Thoracic aorta (tissue), 2 donors: ENCODE data around the gene SLC35E4. TPM values are rescaled to one million over a fixed set of nuclear protein-coding genes. Genes with fewer than 3 reads are reported as not detected.

ENCODE experiments used
- ATAC-seq: fragments of 150-250 bp; one replicate; pipeline ENCODE4 v1.8.0; 2017; ENCODE audit warnings: low read depth; ENCODE audit not compliant: insufficient number of reproducible peaks, low FRiP score
- DNase-seq: peaks from one replicate; pipeline ENCODE4 v3.0.0-alpha.2; 2020; ENCODE audit warnings: low spot score
- H3K27ac ChIP-seq, 2 donors: fragments of 200-600 bp; sonication (generic); 1 replicate in 1 of 2; 2 replicates in 1 of 2; pipeline ENCODE4 v1.5.1; 2016; ENCODE audit warnings: mild to moderate bottlenecking in 2 of 2, moderate library complexity in 2 of 2
- H3K27me3 ChIP-seq: fragments of 200-600 bp; sonication (generic); replicated peaks from 2 replicates; pipeline ENCODE4 v1.6.0; 2016; ENCODE audit warnings: mild to moderate bottlenecking; ENCODE audit not compliant: insufficient read depth
- H3K36me3 ChIP-seq: fragments of 200-600 bp; sonication (generic); one replicate; pipeline ENCODE4 v1.5.1; 2016
- H3K4me1 ChIP-seq, 2 donors: fragments of 200-600 bp; sonication (generic); 1 replicate in 1 of 2; 2 replicates in 1 of 2; pipeline versions ENCODE4 v1.5.1 to v1.6.0; 2016; ENCODE audit warnings: low read depth in 2 of 2, mild to moderate bottlenecking in 1 of 2; ENCODE audit not compliant: control insufficient read depth in 1 of 2
- H3K4me3 ChIP-seq: fragments of 200-600 bp; sonication (generic); 2 replicates; pipeline ENCODE4 v1.5.1; 2016; ENCODE audit warnings: mild to moderate bottlenecking
- H3K9me3 ChIP-seq: fragments of 200-600 bp; sonication (generic); 2 replicates; pipeline ENCODE4 v1.5.1; 2016
- total RNA-seq, 2 donors: library from RNA; depleted of rRNA; stranded (reverse); fragments of >200 nt; gene quantifications; one replicate each; pipeline versions ENCODE4 v1.1.0 to v1.2.3, GENCODE V29; 2016
- TF ChIP-seq, protein P1 (sequence below): fragments of 200-600 bp; sonication (generic); IDR thresholded peaks from one replicate; pipeline ENCODE4 v1.5.1; 2019; ENCODE audit warnings: antibody characterized with exemption

Gene SLC35E4
- total RNA-seq, 2 donors from 2014 or later: 12.8 to 16.9 TPM

DNA sequence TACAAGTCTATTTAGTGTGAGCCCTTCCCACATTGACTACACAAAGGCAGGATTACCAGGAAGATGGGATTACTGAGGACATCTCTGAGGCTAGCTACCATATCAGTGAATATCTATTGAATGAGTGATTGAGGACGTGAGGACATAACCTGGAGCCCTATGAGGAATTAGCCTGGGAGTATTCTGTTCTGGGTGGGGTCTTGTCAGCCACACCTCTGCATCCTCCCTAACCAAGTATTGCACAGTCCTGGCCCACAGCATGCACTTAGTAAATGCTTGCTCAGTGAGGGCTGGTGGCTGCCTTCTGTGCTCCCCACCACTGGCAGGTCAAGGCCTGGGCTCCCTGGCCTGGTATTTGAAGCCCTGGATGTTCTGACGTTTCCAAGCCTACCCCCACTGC lies 17.3 kb downstream of the SLC35E4 start:
- no peak for ATAC-seq
- Histone ChIP-seq H3K27ac (no peak overlapping the region), H3K9me3 (no peaks in the 10 kb centered on the region), H3K36me3 (no peaks in the 10 kb centered on the region), H3K4me1 (no peaks in the 10 kb centered on the region), H3K27me3 (no peaks in the 10 kb centered on the region), H3K4me3 (no peak overlapping the region)
- TF ChIP-seq, protein P1, sequence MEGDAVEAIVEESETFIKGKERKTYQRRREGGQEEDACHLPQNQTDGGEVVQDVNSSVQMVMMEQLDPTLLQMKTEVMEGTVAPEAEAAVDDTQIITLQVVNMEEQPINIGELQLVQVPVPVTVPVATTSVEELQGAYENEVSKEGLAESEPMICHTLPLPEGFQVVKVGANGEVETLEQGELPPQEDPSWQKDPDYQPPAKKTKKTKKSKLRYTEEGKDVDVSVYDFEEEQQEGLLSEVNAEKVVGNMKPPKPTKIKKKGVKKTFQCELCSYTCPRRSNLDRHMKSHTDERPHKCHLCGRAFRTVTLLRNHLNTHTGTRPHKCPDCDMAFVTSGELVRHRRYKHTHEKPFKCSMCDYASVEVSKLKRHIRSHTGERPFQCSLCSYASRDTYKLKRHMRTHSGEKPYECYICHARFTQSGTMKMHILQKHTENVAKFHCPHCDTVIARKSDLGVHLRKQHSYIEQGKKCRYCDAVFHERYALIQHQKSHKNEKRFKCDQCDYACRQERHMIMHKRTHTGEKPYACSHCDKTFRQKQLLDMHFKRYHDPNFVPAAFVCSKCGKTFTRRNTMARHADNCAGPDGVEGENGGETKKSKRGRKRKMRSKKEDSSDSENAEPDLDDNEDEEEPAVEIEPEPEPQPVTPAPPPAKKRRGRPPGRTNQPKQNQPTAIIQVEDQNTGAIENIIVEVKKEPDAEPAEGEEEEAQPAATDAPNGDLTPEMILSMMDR: no peak
- no peak for DNase-seq

- no peaks in the 10 kb centered on the region for H3K9me3 ChIP-seq
- TF ChIP-seq, protein P1: no peak
- ATAC-seq: no peak
Observed at GRCh38 chr22:30654361-30654760, 18.8 kb downstream of the SLC35E4 start.

DNA sequence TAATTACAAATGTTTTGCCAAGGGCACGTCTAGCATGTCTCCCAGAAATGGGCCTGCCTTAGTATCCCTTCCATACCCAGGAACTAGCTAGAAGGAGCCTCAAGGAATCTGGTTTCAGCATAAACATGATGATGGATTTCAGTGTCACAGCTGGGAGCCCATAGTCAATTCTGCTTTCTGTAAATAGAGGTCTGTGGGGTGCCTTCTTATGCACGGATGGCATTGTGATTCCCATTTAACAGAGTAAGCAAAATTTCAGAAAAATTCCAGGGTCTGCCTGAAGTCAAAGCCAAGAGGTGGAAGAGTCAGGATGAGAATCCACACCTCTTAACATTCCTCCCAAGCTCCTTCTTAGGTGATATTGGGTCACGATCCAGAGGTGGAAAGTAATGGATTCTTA lies 20.0 kb downstream of the SLC35E4 start:
- no peak for DNase-seq
- TF ChIP-seq, protein P1: no peak
- no peaks in the 10 kb centered on the region for H3K4me1 ChIP-seq
- H3K9me3 ChIP-seq: no peaks in the 10 kb centered on the region
- no peaks in the 10 kb centered on the region for H3K27me3 ChIP-seq
- H3K27ac ChIP-seq: no peak overlapping the region
- H3K36me3 ChIP-seq: no peaks in the 10 kb centered on the region
- no peak for ATAC-seq
- no peak overlapping the region for H3K4me3 ChIP-seq

More at GRCh38 chr22:30654361-30654760, 18.8 kb downstream of the SLC35E4 start:
- no peak for DNase-seq
- Histone ChIP-seq H3K4me1 (no peaks in the 10 kb centered on the region), H3K27ac (no peak overlapping the region), H3K4me3 (no peak overlapping the region), H3K36me3 (no peaks in the 10 kb centered on the region), H3K27me3 (no peaks in the 10 kb centered on the region)

GRCh38 chr22:30662040-30662439 lies 26.5 kb downstream of the SLC35E4 start:
- Histone ChIP-seq H3K4me3 (no peak overlapping the region), H3K4me1 (peaks cover 0 to 7% of the 10 kb centered on the region in 2 donors), H3K9me3 (no peaks in the 10 kb centered on the region), H3K27me3 (no peaks in the 10 kb centered on the region), H3K36me3 (no peaks in the 10 kb centered on the region), H3K27ac (no peak overlapping the region)
- no peak for ATAC-seq
- DNase-seq: no peak
- TF ChIP-seq, protein P1: no peak

DNA sequence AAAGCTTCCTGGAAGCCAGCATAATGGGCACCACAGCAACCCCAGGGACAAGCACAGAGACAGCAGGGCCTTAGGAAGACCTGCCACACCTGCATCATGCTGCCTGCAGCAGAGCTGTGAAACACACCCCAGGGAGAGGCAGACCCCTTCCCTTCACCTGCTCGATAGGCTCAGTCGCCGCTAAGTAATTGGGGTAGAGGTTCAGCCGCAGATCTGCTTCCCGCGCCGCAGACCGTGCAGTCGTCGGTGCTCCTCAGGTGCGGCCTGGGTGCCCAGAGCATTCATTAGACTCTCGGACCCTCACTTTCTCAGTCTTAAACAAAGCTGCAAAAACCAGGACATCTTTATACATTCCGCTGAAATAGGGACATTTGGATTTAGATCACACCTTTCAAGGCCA lies 29.2 kb downstream of the SLC35E4 start:
- Histone ChIP-seq H3K36me3 (no peaks in the 10 kb centered on the region), H3K4me3 (no peak overlapping the region), H3K27ac (no peak overlapping the region), H3K4me1 (peaks cover 0 to 13% of the 10 kb centered on the region in 2 donors), H3K27me3 (no peaks in the 10 kb centered on the region), H3K9me3 (no peaks in the 10 kb centered on the region)
- TF ChIP-seq, protein P1: no peak
- ATAC-seq (no peak), DNase-seq (no peak)
